H9 (cell line): ENCODE results near the gene MAD1L1. TPM values are rescaled to one million over a fixed set of nuclear protein-coding genes. Genes with fewer than 3 reads are reported as not detected.

Experiments
- DNase-seq: peaks from one replicate; pipeline ENCODE4 v3.0.0-alpha.2; 2017
- H2AFZ ChIP-seq: one replicate; pipeline ENCODE4 v1.6.1; 2013; ENCODE audit warnings: mild to moderate bottlenecking, low read length, control low read depth, moderate library complexity
- H2AK5ac ChIP-seq: 2 replicates; pipeline ENCODE4 v1.6.1; 2013; ENCODE audit warnings: low read length, control low read depth, mixed read lengths; ENCODE audit not compliant: insufficient read length
- H2BK120ac ChIP-seq: one replicate; pipeline ENCODE4 v1.6.1; 2013; ENCODE audit warnings: low read depth, mild to moderate bottlenecking, low read length, control low read depth, inconsistent platforms; ENCODE audit not compliant: poor library complexity, severe bottlenecking
- H2BK12ac ChIP-seq: 2 replicates; pipeline ENCODE4 v1.6.1; 2013; ENCODE audit warnings: low read length, control low read depth, mixed read lengths, low read depth; ENCODE audit not compliant: insufficient read length
- H2BK15ac ChIP-seq: 2 replicates; pipeline ENCODE4 v1.6.1; 2013; ENCODE audit warnings: low read depth, low read length, control low read depth
- H2BK20ac ChIP-seq: one replicate; pipeline ENCODE4 v1.6.1; 2013; ENCODE audit warnings: low read depth, mild to moderate bottlenecking, low read length, control low read depth, inconsistent platforms; ENCODE audit not compliant: poor library complexity, severe bottlenecking
- H2BK5ac ChIP-seq: 2 replicates; pipeline ENCODE4 v1.6.1; 2013; ENCODE audit warnings: low read length, control low read depth, mixed read lengths; ENCODE audit not compliant: insufficient read length
- H3K14ac ChIP-seq: 2 replicates; pipeline ENCODE4 v1.6.1; 2013; ENCODE audit warnings: low read length, control low read depth; ENCODE audit not compliant: insufficient read depth
- H3K18ac ChIP-seq: 2 replicates; pipeline ENCODE4 v1.6.1; 2013; ENCODE audit warnings: low read depth, mild to moderate bottlenecking, mixed read lengths, low read length, control low read depth; ENCODE audit not compliant: insufficient read length
- H3K23ac ChIP-seq: 2 replicates; pipeline ENCODE4 v1.6.1; 2013; ENCODE audit warnings: low read length, control low read depth, mixed read lengths, low read depth; ENCODE audit not compliant: insufficient read length
- H3K23me2 ChIP-seq: 2 replicates; pipeline ENCODE4 v1.6.1; 2013; ENCODE audit warnings: low read depth, mild to moderate bottlenecking, mixed read lengths, low read length, control low read depth; ENCODE audit not compliant: insufficient read length, poor library complexity, severe bottlenecking
- H3K27ac ChIP-seq: 2 replicates; pipeline ENCODE4 v1.5.1; 2013; ENCODE audit warnings: low read length, control low read depth, mixed read lengths, low read depth; ENCODE audit not compliant: insufficient read length
- H3K27me3 ChIP-seq: 2 replicates; pipeline ENCODE4 v1.6.1; 2013; ENCODE audit warnings: low read length, control low read depth, inconsistent platforms; ENCODE audit not compliant: insufficient read depth
- H3K4ac ChIP-seq: 2 replicates; pipeline ENCODE4 v1.6.1; 2013; ENCODE audit warnings: low read depth, mild to moderate bottlenecking, control low read depth, inconsistent platforms, low read length, moderate library complexity
- H3K4me1 ChIP-seq: 2 replicates; pipeline ENCODE4 v1.6.1; 2013; ENCODE audit warnings: low read length, control low read depth, inconsistent platforms; ENCODE audit not compliant: insufficient read depth
- H3K4me2 ChIP-seq: 2 replicates; pipeline ENCODE4 v1.6.1; 2013; ENCODE audit warnings: low read length, control low read depth, mixed read lengths; ENCODE audit not compliant: insufficient read length, insufficient read depth
- H3K56ac ChIP-seq: 2 replicates; pipeline ENCODE4 v1.6.1; 2013; ENCODE audit warnings: low read depth, mild to moderate bottlenecking, mixed read lengths, low read length, control low read depth; ENCODE audit not compliant: insufficient read length
- H3K79me1 ChIP-seq: 2 replicates; pipeline ENCODE4 v1.6.1; 2013; ENCODE audit warnings: low read depth, mild to moderate bottlenecking, moderate library complexity, low read length, control low read depth, inconsistent platforms; ENCODE audit not compliant: insufficient read depth, poor library complexity, severe bottlenecking
- H3K79me2 ChIP-seq: 2 replicates; pipeline ENCODE4 v1.6.1; 2013; ENCODE audit warnings: low read length, control low read depth, inconsistent platforms; ENCODE audit not compliant: insufficient read depth
- H3K9ac ChIP-seq: 2 replicates; pipeline ENCODE4 v1.6.1; 2013; ENCODE audit warnings: low read length, control low read depth, mixed read lengths; ENCODE audit not compliant: insufficient read length; ENCODE audit errors: extremely low read depth
- H3K9me3 ChIP-seq: one replicate; pipeline ENCODE4 v1.6.1; 2013; ENCODE audit warnings: low read depth, low read length, inconsistent platforms; ENCODE audit not compliant: control insufficient read depth
- H3T11ph ChIP-seq: one replicate; pipeline ENCODE4 v1.6.1; 2013; ENCODE audit warnings: mild to moderate bottlenecking, low read length, control low read depth, inconsistent platforms
- H4K20me1 ChIP-seq: one replicate; pipeline ENCODE4 v1.6.1; 2013; ENCODE audit not compliant: control insufficient read depth, insufficient read length, insufficient read depth
- H4K5ac ChIP-seq: 2 replicates; pipeline ENCODE4 v1.6.1; 2013; ENCODE audit warnings: low read depth, mild to moderate bottlenecking, mixed read lengths, low read length, control low read depth; ENCODE audit not compliant: insufficient read length
- H4K8ac ChIP-seq: replicated peaks from 2 replicates; pipeline ENCODE4 v1.6.1; 2013; ENCODE audit warnings: low read length, control low read depth, mixed read lengths, low read depth; ENCODE audit not compliant: insufficient read length
- H4K91ac ChIP-seq: 2 replicates; pipeline ENCODE4 v1.6.1; 2013; ENCODE audit warnings: low read depth, mild to moderate bottlenecking, moderate library complexity, mixed read lengths, low read length, control low read depth; ENCODE audit not compliant: insufficient read length
- H3K27ac Mint-ChIP-seq, 3 experiments: 2 replicates in 2 of 3; 3 replicates in 1 of 3; pipeline ENCODE4 v1.8.0; 2020 to 2021; ENCODE audit warnings: mixed read lengths in 3 of 3, mild to moderate bottlenecking in 1 of 3, moderate library complexity in 1 of 3
- H3K27me3 Mint-ChIP-seq: 2 replicates; pipeline ENCODE4 v1.8.0; 2021; ENCODE audit warnings: low read depth, mild to moderate bottlenecking, moderate library complexity, mixed read lengths
- H3K36me3 Mint-ChIP-seq, 3 experiments: 2 replicates in 2 of 3; 3 replicates in 1 of 3; pipeline ENCODE4 v1.8.0; 2020 to 2021; ENCODE audit warnings: low read depth in 3 of 3, mixed read lengths in 3 of 3; ENCODE audit not compliant: insufficient read depth in 1 of 3
- H3K4me1 Mint-ChIP-seq, 2 experiments: 2 replicates each; pipeline ENCODE4 v1.8.0; 2020; ENCODE audit warnings: mixed read lengths in 2 of 2
- H3K4me3 Mint-ChIP-seq, 2 experiments: 2 replicates in 1 of 2; 3 replicates in 1 of 2; pipeline ENCODE4 v1.8.0; 2020 to 2021; ENCODE audit warnings: mild to moderate bottlenecking in 2 of 2, mixed read lengths in 2 of 2, moderate library complexity in 1 of 2
- H3K9me3 Mint-ChIP-seq, 2 experiments: 2 replicates in 1 of 2; 3 replicates in 1 of 2; pipeline ENCODE4 v1.8.0; 2020; ENCODE audit warnings: mild to moderate bottlenecking in 2 of 2, mixed read lengths in 2 of 2, moderate library complexity in 1 of 2
- CTCF ChIP-seq: fragments of 200-600 bp; sonication (generic); conservative IDR thresholded peaks from 3 replicates; pipeline ENCODE4 v1.8.0; 2021; ENCODE audit warnings: antibody characterized with exemption, mild to moderate bottlenecking
- WGBS: extraction: QIAGEN DNeasy Blood & Tissue Kit; methylation state at CpG from one replicate; pipeline ENCODE4 v1.1.7; 2013; ENCODE audit warnings: missing lambda C conversion rate, low lambda C conversion rate, mixed read lengths; ENCODE audit not compliant: insufficient read length; ENCODE audit errors: extremely low coverage; 5-methylcytosine and 5-hydroxymethylcytosine counted together
- total RNA-seq: library from RNA; stranded (reverse); gene quantifications from 2 replicates; pipeline ENCODE4 v1.2.1, GENCODE V29; 2021

MAD1L1 gene
- total RNA-seq, 1 experiment from 2014 or later, result 39.0 TPM

- Histone ChIP-seq H3K9me3 (no peaks in the 10 kb centered on the region), H3K4me2 (no peak overlapping the region), H3T11ph (no peak overlapping the region), H3K23me2 (no peaks in the 10 kb centered on the region), H3K9ac (no peak overlapping the region), H2AK5ac (no peak overlapping the region), H2BK12ac (no peak overlapping the region), H2BK20ac (no peak overlapping the region), H4K8ac (no peak overlapping the region), H2BK15ac (no peak overlapping the region), H3K56ac (no peak overlapping the region), H3K18ac (no peak overlapping the region), H3K23ac (no peak overlapping the region), H3K27ac (no peak overlapping the region), H2BK120ac (no peak overlapping the region), H2BK5ac (no peak overlapping the region), H4K20me1 (no peaks in the 10 kb centered on the region), H2AFZ (no peak overlapping the region), H4K5ac (no peak overlapping the region), H3K79me1 (no peaks in the 10 kb centered on the region), H3K4me1 (no peaks in the 10 kb centered on the region), H4K91ac (no peak overlapping the region), H3K14ac (no peak overlapping the region; the same call in 1 of the 2 replicates), H3K79me2 (no peaks in the 10 kb centered on the region), H3K4ac (no peak overlapping the region), H3K27me3 (no peaks in the 10 kb centered on the region)
- no peak for TF ChIP-seq CTCF
- H3K36me3 Mint-ChIP-seq, result no peaks in the 10 kb centered on the region; a peak in 1 of 7 replicates
- H3K4me1 Mint-ChIP-seq, result no peaks in the 10 kb centered on the region
- peak overlapping the region in 2 of 3 experiments; percentile 73 to 93; a peak in 4 of 7 replicates for H3K27ac Mint-ChIP-seq
- H3K27me3 Mint-ChIP-seq, result no peaks in the 10 kb centered on the region
- peak; percentile 20 for DNase-seq
- no peak overlapping the region for H3K4me3 Mint-ChIP-seq
- H3K9me3 Mint-ChIP-seq, result no peaks in the 10 kb centered on the region
- WGBS, result no CpG with 5 or more reads among the region's 20 CpGs
Observed at GRCh38 chr7:2006231-2006771, 226.4 kb downstream of the MAD1L1 start.
